HG03575 (cell line): Measurements from ENCODE around the gene GRIP2.

ENCODE experiments used
- ATAC-seq: cut with Tn5 transposase; IDR thresholded peaks from one replicate; pipeline ENCODE4 v1.9.1; 2021; ENCODE audit not compliant: unreplicated experiment, insufficient number of reproducible peaks, low FRiP score; ENCODE audit errors: extremely low read depth

GRIP2 gene

DNA sequence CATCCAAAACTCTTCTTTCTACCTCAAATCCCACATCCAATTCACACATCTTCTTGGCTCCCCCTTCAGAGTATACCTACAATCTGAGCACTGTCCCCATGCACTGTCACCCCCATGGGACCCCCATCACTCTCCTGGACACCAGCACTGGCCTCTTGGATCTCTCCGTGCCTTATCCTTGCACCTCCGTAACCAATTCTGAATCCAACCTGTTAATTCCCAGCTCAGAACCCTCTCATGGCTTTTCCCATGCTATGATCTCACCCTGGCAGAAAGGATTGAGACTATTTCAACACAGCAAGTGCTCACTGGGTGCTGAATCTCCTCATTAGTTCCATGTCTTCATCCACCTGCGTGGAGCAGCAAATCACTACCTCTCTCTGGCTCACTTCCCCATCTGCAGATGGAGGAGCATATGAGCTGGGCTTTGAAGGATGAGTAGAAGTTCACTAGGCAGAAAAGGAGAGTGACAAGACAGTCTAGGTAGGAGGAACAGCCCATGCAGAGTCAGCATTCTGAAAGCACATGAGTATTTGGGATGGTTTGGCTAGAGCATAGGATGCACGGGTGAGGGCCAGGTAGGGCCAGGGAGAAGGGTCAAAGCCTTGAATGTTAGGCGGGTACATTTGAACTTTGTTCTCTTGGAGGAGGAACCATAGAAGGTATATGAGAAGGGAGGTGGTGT is 89.1 kb downstream of the GRIP2 start:
- ATAC-seq = no peak

DNA sequence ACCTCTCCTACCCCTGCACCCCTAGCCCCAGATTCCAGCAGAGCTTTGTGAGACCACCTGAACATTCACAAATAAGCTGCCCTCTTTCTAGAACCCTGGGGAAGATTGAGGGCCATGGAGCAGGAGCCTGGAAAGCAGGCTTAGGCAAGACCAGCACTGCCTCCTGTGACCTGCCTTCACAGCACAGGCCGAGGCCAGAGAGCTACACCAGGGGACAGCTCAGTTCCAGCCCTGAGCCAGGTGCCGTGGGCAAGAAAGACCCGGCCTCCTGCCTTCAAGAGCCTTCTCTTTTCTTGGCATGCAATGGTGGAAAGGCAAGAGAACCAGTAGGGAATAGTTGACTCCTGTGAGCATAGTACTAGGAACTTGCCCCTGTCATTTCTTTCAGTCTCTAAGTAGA is 89.6 kb downstream of the GRIP2 start:
- no peak for ATAC-seq

DNA sequence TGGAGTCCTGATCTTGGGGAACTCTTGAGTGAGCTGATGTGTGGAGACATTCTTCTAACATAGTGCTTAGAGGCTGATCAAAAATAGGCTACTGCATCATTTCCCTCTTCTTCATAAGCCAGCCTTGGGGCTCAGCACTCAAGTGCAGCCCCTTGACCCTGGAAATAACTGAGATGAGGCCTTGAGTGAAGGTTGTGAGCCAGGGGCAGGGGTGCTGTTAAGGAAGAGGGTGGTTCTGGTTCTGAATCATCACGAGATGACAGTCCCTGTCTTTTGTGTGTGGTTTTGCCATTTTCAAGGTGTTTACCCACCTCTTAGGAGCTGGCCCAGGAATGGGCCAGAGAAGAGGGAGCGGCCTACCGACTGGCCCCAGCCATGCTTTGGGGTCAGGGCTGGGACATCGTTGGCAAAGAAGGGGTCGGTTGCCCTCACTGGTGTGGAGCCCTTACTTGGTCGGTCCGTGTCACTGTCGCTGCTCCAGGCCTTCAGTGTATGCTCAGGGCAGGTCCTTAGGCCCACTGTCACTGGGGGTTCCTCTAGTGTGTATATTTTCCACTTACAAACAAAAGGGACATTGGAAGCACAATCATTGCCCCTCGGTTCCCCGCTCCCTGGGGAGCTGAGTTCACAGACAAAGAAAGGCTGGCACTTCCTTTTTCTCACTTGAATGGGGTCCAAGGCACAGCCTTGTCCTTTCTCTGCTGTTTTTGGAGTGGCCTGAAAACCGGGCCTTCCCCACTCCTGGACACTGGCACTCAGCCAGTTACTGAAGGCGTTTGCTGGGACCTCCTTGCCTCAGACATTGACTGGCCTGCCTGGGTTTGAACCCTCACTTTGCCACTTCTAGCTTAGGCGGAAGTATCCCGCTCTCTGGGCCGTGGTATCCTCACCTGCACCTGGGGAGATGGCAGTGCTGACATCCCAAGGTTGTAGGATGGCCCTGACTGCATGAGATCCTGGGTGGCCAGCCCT is 91.1 kb downstream of the GRIP2 start:
- no peak for ATAC-seq

DNA sequence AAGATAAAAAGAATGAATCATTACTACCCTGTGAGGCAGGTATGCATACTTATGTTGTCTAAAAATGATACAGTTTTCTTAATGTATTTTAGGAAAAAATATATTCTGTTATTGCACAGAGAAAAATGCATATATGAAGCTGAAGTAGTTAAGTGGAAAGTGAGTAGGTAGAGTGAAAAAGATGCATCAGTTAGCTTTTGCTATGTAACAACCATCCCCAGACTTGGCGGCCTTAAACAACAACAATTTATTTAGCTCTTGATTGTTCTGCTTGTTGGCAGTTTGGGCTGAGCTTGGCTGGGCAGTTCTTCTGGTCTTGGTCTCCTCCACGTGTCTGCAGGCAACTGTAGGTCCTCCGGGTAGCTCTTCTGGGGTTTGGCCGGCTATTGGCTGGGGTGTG is 92.1 kb downstream of the GRIP2 start:
- ATAC-seq = no peak

DNA sequence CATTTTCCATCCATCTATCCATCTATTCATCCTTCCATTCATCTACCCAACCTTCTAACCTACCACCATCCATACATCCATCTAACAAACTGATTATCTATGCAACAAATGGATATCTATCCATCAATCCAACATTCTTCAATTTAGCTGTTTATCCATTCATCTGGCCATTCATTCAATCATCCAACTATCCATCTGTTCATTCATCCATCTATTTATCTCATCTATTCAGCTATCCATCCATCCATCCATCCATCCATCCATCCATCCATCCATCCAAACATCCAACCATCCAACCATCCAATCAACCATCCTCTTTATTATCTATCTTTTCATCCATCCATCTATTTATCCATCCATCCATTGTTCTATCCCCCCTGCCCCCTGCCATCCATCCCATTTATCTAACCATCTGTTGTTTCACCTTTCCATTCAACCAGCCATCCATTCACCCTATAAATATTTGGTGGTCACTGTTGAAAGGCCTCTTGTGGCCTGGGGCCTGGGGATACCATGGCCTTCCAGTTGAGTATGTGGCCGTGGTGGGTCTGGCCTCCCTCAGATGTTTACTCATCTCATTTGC is 93.1 kb downstream of the GRIP2 start:
- ATAC-seq = no peak

DNA sequence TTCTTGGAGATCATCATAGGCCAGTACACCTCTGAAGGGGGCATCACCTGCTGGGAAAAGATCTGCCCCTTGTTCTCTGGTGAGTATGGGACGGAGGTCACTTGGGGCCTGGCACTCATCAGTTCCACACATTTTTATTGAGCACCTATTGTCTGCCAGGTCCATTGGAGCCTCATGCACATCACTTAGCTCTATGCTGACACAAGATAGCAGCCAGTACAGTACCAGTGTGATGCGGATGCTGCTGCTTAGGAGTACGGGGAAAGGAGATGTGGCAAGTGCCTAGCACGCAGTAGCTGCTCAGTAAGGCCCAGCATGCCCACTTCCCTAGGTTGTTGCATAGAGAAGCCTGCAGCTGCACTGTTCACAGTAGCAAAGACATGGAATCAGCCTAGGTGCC is 94.4 kb downstream of the GRIP2 start:
- ATAC-seq = no peak

DNA sequence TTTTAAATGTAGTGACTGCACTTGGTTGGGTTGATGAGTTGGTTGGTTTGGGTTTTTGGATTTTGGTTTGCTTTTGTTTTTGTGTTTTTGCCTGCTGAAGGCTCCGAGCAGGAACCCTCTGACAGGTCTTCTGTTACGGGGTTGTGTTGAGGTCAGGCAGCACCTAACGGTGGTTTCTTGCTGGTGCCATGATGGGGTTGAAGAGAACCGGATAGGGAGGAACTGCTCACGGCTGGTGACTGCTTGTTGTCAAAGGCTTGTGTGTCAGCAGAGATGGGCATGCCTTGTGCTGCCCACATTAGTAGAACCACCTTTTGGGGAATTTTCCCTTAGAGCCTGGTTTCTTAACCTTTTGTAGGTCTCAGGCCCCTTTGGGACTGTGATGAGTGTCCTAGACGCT is 95.8 kb downstream of the GRIP2 start:
- no peak for ATAC-seq

DNA sequence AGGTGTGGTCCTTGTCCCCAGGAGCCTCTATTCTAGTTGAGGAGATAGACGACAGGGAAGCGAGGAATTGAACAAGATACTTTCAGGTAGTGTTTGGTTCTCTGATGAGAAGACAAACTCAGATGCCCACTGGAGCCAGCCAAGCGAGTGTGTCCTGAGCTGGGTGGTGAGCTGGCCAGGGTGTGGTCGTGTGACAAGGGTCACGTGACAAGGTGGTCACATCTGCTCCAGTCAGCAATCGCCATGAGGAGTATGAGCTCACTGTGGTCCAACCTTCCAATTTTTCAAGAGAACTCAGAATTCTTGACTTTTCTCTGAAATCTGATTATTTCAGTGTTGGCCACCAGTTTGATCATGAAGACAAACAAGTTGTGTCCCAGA is 98.2 kb downstream of the GRIP2 start:
- ATAC-seq = no peak

DNA sequence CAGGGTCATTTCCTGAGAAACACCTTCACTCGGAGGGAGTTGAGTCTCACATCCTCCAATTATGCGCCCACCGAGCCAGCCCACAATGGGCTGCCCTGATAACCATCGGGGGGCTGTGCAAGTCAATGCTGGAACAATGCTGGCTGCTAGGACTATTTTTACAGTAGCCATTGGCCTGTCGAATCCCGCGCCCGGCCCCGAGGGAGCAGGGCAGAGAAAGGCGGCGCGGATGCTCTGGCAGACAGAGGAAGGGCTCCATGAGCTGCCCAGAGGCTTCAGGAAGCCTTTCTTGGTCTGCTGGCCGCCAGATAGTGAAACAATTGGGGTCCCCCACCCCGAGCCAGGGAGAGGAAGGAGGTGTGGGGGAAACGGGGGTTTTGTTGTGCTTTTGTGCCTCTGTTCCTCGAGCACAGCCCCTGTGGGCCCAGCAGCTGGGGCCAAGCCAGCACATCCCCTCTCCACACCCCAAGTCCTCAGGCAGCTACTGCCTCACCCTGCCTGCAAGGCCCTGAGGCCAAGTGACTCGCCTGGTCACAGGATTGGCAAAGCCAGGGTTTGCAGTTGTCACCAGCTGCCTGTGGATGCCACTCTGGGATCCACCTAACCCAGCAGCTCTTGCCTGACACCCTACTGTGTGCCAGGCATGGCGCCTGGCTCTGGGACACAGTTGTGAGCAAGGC is 98.8 kb downstream of the GRIP2 start:
- ATAC-seq = no peak

DNA sequence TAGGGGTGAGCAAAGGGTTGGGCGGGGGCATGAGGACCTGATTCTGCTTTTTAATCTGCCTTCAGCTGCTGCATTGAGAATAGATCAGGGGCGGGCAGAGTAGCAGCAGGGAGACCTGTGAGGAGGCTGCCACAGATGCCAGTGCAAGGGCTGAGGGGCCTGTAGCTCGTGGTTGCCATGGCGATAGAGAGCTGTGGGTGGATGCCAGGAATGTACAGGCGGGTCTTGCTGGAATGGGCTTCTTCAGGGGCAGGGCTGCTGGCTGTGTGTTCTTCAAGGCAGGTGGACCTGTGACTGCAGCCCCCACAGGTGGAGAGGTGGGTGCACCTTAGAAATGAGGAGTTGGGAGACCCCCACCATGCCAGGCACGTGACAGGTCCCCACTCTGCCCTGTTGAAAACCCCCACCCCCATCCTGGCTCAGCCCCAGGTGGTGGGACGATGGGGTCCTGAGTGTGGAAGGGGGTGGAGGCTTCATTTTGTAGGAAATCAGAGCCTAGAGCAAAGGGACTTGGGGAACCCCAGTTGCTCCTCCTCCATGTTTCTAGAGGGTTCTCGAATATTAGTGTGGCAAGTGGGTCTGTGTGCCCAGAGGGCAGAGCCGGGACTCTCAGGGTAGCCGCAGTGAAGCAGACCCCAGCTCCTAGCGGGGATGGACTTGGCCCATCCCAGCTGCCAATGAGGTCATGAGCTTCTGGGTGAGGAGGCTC is 99.5 kb downstream of the GRIP2 start:
- ATAC-seq = no peak

DNA sequence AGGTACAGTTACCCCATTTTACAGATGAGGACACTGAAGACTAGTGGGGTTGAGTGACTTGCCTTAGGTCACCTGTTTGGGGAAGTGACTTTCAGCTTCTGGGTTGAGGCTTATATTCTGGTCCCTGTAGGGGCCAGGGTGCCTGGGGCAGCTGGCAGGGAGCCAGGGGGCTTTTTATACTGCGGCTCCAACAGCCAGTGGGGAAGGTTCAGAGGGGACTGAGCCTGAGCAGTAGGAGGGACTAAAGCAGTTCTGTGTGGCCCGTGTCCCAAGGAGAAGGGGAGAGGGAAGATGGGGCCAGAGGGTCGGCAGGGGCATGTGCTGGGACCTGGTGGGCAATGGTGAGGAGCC is 100.0 kb downstream of the GRIP2 start:
- no peak for ATAC-seq

DNA sequence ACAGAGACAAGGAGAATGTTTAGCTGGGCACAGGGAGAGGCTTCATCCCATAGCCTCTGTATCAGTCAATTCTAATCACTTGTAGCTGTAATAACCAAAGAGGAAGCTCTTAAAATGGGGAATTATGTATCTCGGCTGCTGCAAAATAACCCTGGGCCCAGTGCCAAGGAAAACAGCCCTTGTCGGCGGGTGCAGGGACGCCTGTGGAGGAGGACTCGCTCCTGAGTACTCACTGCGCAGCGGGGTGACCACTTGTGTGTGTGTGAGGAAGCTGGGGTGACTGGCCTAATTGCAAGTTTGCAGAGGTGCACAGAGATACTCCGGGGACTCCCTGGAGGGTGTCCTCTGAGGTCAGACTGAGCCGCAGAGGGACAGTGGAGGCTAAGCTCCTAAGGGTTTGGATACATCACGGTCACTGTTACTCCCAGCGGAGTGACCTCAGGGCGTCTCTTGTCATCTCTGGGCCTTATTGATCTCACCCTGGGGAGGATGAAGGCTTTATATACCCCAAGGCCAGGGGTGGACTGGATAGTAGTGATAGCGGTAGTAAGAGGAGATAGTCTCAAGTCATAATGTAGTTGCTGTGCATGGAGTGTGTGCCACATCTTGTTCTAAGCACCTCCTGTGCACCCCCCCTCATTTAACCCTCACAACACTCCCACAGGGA is 100.5 kb downstream of the GRIP2 start:
- no peak for ATAC-seq
